Skeletal muscle tissue (tissue), 4 donors: ENCODE results near the gene KIF13A. TPM values are rescaled to one million over a fixed set of nuclear protein-coding genes. Genes with fewer than 3 reads are reported as not detected.

Experiments used
- H3K27ac ChIP-seq: one replicate; pipeline ENCODE4 v1.7.0; 2013; ENCODE audit warnings: mild to moderate bottlenecking, low read depth, low read length, inconsistent platforms
- H3K27me3 ChIP-seq, 3 donors: one replicate each; pipeline ENCODE4 v1.7.0; 2013; ENCODE audit warnings: low read length in 3 of 3; ENCODE audit not compliant: control insufficient read depth in 3 of 3, insufficient read depth in 3 of 3
- H3K36me3 ChIP-seq, 3 donors: one replicate each; pipeline ENCODE4 v1.7.0; 2013; ENCODE audit warnings: low read length in 3 of 3; ENCODE audit not compliant: control insufficient read depth in 3 of 3, insufficient read depth in 3 of 3
- H3K4me1 ChIP-seq, 3 donors: one replicate each; pipeline ENCODE4 v1.7.0; 2013; ENCODE audit warnings: low read length in 3 of 3, mild to moderate bottlenecking in 3 of 3; ENCODE audit not compliant: control insufficient read depth in 3 of 3, insufficient read depth in 3 of 3
- H3K4me3 ChIP-seq, 3 donors: one replicate each; pipeline ENCODE4 v1.7.0; 2013; ENCODE audit warnings: low read length in 3 of 3
- H3K9ac ChIP-seq, 3 donors: one replicate each; pipeline ENCODE4 v1.7.0; 2013; ENCODE audit warnings: low read length in 3 of 3, mild to moderate bottlenecking in 3 of 3, moderate library complexity in 2 of 3, low read depth in 1 of 3
- H3K9me3 ChIP-seq, 3 donors: one replicate each; pipeline ENCODE4 v1.7.0; 2013; ENCODE audit warnings: low read length in 3 of 3; ENCODE audit not compliant: control insufficient read depth in 3 of 3
- total RNA-seq: library from RNA; depleted of rRNA; stranded (reverse); fragments of >200 nt; gene quantifications from one replicate; pipeline ENCODE4 v1.2.3, GENCODE V29; 2014
- donor health status: Osteomylitis.

The KIF13A gene
- total RNA-seq, 1 donor from 2014 or later = 44.9 TPM

DNA sequence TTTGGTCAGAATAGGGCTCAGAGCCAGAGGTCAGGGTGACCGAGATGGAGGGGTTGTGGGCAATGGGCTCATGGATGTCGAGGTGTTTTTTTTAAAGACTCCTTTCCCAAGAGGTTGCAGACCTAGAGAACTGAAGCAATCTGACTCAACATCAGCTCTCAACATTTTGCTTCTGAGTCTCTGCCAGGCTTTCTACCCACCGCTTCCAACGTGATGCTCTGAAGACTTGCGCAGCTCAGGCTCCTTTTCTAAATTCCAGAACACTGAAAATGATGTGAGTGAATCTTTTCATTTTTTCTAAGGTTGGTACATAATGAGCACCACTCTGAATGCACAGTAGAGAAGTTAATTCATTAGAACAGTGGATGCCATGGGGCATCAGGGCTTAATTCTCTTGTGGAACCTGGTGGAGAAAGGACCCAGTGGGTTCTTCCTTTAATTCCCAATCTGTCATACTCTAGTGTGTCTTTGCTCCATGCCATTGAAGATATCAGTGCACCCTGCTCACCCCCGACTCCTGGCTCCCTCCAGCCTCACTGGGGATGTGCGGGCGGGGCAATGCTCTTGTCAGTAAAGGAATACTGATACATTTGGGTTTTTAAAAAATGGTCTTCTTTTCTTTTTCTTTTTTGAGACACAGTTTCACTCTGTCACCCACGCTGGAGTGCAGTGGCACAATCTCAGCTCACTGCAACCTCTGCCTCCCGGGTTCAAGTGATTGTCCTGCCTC lies 17.0 kb upstream of the KIF13A start:
- H3K27ac ChIP-seq = no peak overlapping the region
- H3K9me3 ChIP-seq = no peaks in the 10 kb centered on the region
- no peak overlapping the region for H3K4me3 ChIP-seq
- no peak overlapping the region for H3K9ac ChIP-seq
- H3K36me3 ChIP-seq = no peaks in the 10 kb centered on the region
- no peaks in the 10 kb centered on the region for H3K4me1 ChIP-seq
- no peaks in the 10 kb centered on the region for H3K27me3 ChIP-seq

DNA sequence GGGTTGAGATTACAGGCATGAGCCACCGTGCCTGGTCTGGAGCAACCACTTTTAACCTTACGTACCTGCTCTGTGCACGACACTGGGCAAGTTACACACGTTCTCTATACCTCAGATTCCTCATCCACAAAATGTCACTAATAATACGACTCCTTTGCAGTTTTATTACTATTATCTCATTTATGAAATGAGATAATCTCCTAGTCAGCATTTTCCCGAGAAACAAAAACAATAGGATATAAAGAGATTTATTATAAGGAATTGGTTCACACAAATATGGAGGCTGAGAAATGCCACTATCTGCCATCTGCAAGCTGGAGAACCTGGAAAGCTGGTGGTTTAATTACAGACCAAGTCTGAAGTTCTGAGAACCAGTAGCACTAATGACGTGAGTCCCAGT lies 12.0 kb upstream of the KIF13A start:
- no peaks in the 10 kb centered on the region for H3K4me1 ChIP-seq
- H3K4me3 ChIP-seq = no peak overlapping the region
- H3K36me3 ChIP-seq = no peaks in the 10 kb centered on the region
- no peaks in the 10 kb centered on the region for H3K9me3 ChIP-seq
- no peak overlapping the region for H3K9ac ChIP-seq
- no peaks in the 10 kb centered on the region for H3K27me3 ChIP-seq
- no peak overlapping the region for H3K27ac ChIP-seq

- H3K9ac ChIP-seq = no peak overlapping the region
- no peaks in the 10 kb centered on the region for H3K36me3 ChIP-seq
- H3K9me3 ChIP-seq = no peaks in the 10 kb centered on the region
- no peaks in the 10 kb centered on the region for H3K27me3 ChIP-seq
- H3K27ac ChIP-seq = no peak overlapping the region
- H3K4me3 ChIP-seq = no peak overlapping the region
- H3K4me1 ChIP-seq = no peaks in the 10 kb centered on the region
Measured at GRCh38 chr6:17998442-17998841, 11.0 kb upstream of the KIF13A start.

GRCh38 chr6:17998003-17998402 lies 10.6 kb upstream of the KIF13A start:
- Histone ChIP-seq H3K9ac (no peak overlapping the region), H3K36me3 (no peaks in the 10 kb centered on the region), H3K9me3 (no peaks in the 10 kb centered on the region), H3K4me3 (no peak overlapping the region), H3K27me3 (no peaks in the 10 kb centered on the region), H3K27ac (no peak overlapping the region), H3K4me1 (no peaks in the 10 kb centered on the region)

DNA sequence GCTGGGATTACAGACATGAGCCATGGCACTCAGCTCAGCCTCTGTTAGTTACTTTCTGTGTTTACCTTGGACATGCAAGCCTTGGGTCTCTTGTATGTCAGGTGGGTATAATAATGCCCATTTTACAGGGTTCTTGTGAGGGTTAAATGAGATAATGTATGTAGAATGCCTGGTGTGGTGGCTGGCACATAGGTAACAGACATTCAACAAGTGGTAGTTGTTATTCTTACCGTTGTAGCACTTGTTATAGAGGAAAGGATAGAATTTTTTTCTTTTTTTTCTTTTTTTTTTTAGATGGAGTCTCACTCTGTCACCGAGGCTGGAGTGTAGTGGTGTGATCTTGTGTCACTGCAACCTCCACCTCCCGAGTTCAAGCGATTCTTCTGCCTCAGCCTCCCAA lies 8.0 kb upstream of the KIF13A start:
- Histone ChIP-seq H3K27ac (no peak overlapping the region), H3K4me1 (no peaks in the 10 kb centered on the region), H3K9me3 (no peaks in the 10 kb centered on the region), H3K9ac (no peak overlapping the region), H3K27me3 (no peaks in the 10 kb centered on the region), H3K36me3 (no peaks in the 10 kb centered on the region), H3K4me3 (no peak overlapping the region)

DNA sequence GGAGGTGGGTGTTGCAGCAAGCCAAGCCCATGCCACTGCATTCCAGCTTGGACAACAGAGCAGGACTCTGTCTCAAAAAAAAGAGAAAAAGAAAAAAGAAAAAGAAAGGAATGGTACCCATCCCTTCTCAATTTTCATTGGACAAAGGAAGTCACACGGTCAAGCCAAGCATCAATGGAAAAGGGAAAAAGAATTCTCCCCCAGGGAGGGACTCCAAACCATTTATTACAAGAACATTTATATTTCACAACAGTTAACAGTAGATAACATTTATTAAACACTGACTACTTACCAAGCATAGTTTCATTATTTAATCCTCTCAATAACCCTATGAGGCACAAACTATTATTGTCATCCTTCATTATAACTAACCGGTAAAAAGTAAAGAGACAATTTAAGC lies 6.6 kb upstream of the KIF13A start:
- H3K4me3 ChIP-seq = no peak overlapping the region
- H3K9me3 ChIP-seq = no peaks in the 10 kb centered on the region
- no peak overlapping the region for H3K9ac ChIP-seq
- H3K27ac ChIP-seq = no peak overlapping the region
- no peaks in the 10 kb centered on the region for H3K36me3 ChIP-seq
- no peaks in the 10 kb centered on the region for H3K27me3 ChIP-seq
- H3K4me1 ChIP-seq = no peaks in the 10 kb centered on the region

DNA sequence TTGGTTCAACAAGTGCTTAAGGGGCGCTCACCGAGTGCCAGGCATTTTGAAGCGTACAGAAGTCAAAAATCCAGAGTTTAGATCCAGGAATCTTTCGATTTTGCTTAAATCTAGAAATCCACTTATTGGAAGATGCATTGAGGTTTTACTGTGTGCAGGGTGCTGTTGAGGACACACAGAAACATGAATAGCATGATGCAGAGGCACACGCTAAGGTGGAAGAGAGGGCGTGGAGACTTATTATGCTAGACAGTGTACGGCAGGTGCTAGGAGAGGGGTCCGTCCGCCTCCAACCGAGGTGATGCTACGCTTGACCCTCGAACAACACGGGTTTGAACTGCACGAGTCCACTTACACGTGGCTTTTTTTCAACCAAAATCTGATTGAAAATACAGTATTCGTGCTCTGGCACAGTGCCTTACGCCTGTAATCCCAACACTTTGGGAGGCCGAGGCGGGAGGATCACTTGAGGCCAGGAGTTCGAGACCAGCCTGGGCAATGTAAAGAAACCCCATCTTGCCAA lies 1.0 kb upstream of the KIF13A start:
- peak overlapping the region; percentile 91 for H3K27ac ChIP-seq
- no peaks in the 10 kb centered on the region for H3K27me3 ChIP-seq
- H3K9ac ChIP-seq = peak overlapping the region; percentile 82 to 94 (median 89)
- H3K4me3 ChIP-seq = peak overlapping the region; percentile 87 to 97 (median 87)
- H3K36me3 ChIP-seq = peaks cover 0 to 3% (median 0%) of the 10 kb centered on the region in 3 donors
- no peaks in the 10 kb centered on the region for H3K9me3 ChIP-seq
- peaks cover 17 to 24% (median 23%) of the 10 kb centered on the region in 3 donors for H3K4me1 ChIP-seq

DNA sequence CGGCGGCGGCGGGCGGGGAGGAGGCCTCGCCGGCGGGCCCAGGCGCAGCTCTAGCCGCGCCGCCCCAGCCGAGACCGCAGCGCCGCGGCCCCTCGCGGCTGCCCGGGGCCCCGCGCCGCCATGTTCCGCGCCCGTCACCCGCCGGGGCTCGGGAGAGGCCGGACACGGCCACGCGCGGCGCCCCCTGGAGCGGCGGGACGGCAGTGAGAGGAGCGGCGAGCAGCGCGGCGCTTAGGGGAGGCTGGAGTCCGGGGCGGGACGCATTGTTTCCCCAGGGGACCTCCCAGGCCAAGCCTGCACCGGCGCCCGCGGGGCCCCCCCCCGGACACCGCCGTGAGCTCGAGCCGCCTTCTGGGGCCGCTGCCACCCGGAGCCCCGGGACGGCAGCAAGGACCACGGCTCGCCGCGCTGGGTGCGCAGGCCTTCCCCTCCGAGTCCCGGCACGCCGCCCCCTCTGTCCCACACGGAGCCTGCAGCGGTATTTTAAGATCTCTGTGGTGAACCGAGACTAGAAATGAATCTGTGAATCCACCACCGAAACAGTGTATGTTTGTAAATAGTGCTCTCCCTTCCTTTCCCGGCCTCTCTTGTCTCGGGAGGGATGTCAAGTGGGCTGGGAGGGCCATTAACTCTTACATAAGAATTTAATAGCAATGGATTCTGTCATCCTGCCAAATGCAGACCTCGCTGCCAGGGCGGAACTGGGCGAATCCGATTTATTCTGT lies 424 bp upstream of the KIF13A start:
- no peaks in the 10 kb centered on the region for H3K27me3 ChIP-seq
- peaks cover 18 to 26% (median 23%) of the 10 kb centered on the region in 3 donors for H3K4me1 ChIP-seq
- peak overlapping the region; percentile 87 to 97 (median 87) for H3K4me3 ChIP-seq
- peak overlapping the region; percentile 91 for H3K27ac ChIP-seq
- H3K9ac ChIP-seq = peak overlapping the region; percentile 82 to 94 (median 89)
- no peaks in the 10 kb centered on the region for H3K9me3 ChIP-seq
- peaks cover 0 to 3% (median 0%) of the 10 kb centered on the region in 3 donors for H3K36me3 ChIP-seq

DNA sequence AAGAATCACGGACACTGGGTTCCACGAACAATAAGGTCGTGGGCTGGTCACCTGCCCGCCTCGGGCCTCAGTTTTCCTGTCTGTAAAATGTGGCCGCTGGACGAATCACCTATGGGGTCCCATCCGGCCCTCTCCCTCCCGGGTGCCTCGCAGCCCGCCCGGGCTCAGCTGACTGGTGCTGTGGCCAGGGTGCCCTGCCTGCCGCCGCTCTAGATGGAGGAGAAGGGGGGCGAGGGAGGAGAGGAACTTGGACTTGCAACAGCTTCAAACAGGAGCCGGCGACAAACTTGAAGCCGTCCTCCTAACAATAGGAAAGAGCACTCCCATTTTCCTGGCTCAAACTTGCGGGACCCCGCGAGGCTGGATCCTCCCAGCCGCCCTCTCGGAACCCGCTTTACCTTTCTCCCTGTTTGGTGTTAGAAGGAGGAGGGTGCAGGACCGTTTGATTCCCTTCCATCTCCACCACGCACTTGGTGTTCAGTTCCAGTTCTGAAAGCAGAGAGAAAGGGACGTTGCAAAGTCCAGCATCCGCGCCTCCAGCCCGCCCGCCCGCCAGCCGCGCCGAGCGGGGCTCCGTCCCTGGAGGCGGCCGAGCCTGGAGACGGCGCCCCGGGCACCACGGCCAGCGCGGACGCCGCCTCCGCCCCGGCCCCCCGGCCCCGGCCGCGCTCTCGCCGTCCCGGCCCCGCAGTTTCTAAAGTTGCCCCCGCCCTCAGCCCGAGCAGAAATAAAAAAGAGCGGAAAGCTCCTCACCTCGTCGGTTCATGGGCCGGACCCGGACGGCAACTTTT lies 584 bp downstream of the KIF13A start:
- Histone ChIP-seq H3K27ac (peak overlapping the region; percentile 82), H3K9ac (peak overlapping the region; percentile 76 to 93 (median 91)), H3K9me3 (no peaks in the 10 kb centered on the region), H3K4me1 (peaks cover 18 to 26% (median 23%) of the 10 kb centered on the region in 3 donors), H3K27me3 (no peaks in the 10 kb centered on the region), H3K36me3 (peaks cover 0 to 3% (median 0%) of the 10 kb centered on the region in 3 donors), H3K4me3 (peak overlapping the region; percentile 87 to 92 (median 90))
